ENCODE data around the gene SLC26A8. TPM values are rescaled to one million over a fixed set of nuclear protein-coding genes. Genes with fewer than 3 reads are reported as not detected.
"Not testable (repeated sequence)": the region's sequence is repeated elsewhere in the genome, so short reads cannot be mapped to it uniquely, and the experiment has no call there.

SLC26A8 gene
- total RNA-seq, 1 experiment from 2014 or later: 0.03 TPM

- Histone ChIP-seq H3K36me3 (replicated peaks; ENCODE audit: control insufficient read depth, insufficient read depth, low read length) (no peaks in the 10 kb centered on the region), H3K4me3 (ENCODE audit: insufficient read depth, low read depth, low read length) (no peak overlapping the region), H3K27me3 (ENCODE audit: control insufficient read depth, insufficient read depth, low read length) (peaks cover 2% of the 10 kb centered on the region; the same call in 1 of the 2 replicates)
- no peak for DNase-seq
Observed at GRCh38 chr6:35935469-35935868, 89.0 kb downstream of the SLC26A8 start.

DNA sequence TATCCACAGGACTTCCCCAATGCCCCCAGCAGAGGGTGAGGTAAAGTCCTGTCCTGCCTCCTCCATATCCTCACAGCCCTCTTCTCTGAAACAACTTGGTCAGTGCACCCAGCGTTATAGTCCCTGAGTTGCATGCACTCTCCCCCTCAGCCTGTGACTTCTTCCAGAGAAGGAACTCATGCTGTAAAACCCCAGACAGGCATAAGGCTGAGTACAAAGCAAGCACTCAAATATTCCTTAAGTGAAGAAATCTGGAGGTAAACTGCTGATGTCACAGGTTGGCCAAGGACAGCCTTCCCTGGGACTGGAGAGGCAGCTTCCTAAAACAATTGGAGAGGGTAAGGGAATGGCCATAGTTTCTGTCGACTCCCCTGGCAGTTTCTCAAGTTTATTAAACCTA is 90.6 kb downstream of the SLC26A8 start:
- peak; percentile 25 for DNase-seq
- Histone ChIP-seq H3K27me3 (ENCODE audit: control insufficient read depth, insufficient read depth, low read length) (peaks cover 2% of the 10 kb centered on the region; the same call in 1 of the 2 replicates), H3K4me3 (ENCODE audit: insufficient read depth, low read depth, low read length) (no peak overlapping the region), H3K36me3 (replicated peaks; ENCODE audit: control insufficient read depth, insufficient read depth, low read length) (no peaks in the 10 kb centered on the region)

DNA sequence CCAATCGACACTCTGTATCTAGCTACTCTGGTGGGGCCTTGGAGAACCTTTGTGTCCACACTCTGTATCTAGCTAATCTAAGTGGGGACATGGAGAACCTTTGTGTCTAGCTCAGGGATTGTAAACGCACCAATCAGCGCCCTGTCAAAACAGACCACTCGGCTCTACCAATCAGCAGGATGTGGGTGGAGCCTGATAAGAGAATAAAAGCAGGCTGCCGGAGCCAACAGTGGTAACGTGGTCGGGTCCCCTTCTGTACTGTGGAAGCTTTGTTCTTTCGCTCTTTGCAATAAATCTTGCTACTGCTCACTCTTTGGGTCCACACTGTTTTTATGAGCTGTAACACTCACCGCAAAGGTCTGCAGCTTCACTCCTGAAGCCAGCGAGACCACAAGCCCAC is 92.6 kb downstream of the SLC26A8 start:
- H3K36me3 ChIP-seq (replicated peaks; ENCODE audit: control insufficient read depth, insufficient read depth, low read length); DNase-seq; H3K27me3 ChIP-seq (ENCODE audit: control insufficient read depth, insufficient read depth, low read length); H3K4me3 ChIP-seq (ENCODE audit: insufficient read depth, low read depth, low read length): not testable (repeated sequence)

GRCh38 chr6:35931120-35931561 is 93.3 kb downstream of the SLC26A8 start:
- peak overlapping the region; percentile 40 for H3K4me3 ChIP-seq (ENCODE audit: insufficient read depth, low read depth, low read length)
- H3K27me3 ChIP-seq (ENCODE audit: control insufficient read depth, insufficient read depth, low read length): peaks cover 2% of the 10 kb centered on the region; the same call in 1 of the 2 replicates
- peak; percentile 80 for DNase-seq
- no peaks in the 10 kb centered on the region for H3K36me3 ChIP-seq (replicated peaks; ENCODE audit: control insufficient read depth, insufficient read depth, low read length)

DNA sequence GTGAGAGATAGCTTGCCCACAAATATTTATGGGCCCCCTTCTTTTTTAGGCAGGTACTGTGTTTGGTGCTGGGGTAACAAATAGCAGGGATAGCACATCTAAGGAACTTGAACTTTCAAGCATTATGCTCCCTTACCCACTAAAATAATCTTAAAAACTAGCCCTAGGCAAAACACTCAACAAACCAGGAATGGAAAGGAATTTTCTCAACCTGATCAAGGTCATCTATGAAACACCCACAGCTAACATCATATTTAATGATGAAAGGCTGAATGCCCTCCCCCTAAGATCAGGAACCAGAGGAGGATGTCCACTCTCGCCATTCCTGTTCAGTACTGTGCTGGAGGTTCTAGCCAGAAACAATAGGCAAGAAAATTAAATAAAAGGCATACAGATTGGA is 94.8 kb downstream of the SLC26A8 start:
- no peak overlapping the region for H3K4me3 ChIP-seq (ENCODE audit: insufficient read depth, low read depth, low read length)
- H3K27me3 ChIP-seq (ENCODE audit: control insufficient read depth, insufficient read depth, low read length): peaks cover 2% of the 10 kb centered on the region; the same call in 1 of the 2 replicates
- no peaks in the 10 kb centered on the region for H3K36me3 ChIP-seq (replicated peaks; ENCODE audit: control insufficient read depth, insufficient read depth, low read length)
- no peak for DNase-seq

DNA sequence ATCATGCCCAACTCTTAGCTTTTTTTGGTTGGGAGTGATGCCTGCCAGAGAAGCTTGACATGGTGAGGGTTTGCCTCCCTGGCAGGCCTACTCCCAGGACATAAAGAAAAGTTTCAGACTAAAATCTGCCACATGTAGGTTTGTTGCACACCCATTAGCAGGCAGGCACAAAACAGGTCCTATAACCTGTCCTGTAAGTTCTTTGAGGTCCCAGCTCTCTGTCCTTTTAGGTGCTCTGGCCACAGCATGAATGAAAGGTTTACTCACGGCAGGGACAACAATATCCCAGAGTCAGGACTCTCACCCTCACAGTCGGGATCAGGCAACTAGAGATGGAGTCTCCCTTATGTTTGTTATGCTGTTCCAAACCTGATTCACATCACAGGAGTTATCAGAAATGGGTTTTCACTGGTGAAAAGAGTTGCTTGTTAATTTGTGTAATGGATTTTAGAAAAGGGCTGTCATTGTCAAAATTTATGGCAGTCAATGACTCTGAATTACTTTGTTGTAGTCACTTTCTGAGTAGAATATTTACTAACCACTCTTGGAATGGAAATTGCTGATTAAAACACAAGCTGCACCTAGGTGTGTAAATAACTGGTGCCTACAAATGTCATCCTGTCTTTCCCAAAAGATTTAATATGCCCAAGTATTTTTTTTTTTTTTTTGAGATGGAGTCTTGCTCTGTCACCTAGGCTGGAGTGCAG is 97.8 kb downstream of the SLC26A8 start:
- H3K36me3 ChIP-seq (replicated peaks; ENCODE audit: control insufficient read depth, insufficient read depth, low read length): no peaks in the 10 kb centered on the region
- no peak overlapping the region for H3K4me3 ChIP-seq (ENCODE audit: insufficient read depth, low read depth, low read length)
- no peak for DNase-seq
- peaks cover 2% of the 10 kb centered on the region; the same call in 1 of the 2 replicates for H3K27me3 ChIP-seq (ENCODE audit: control insufficient read depth, insufficient read depth, low read length)

DNA sequence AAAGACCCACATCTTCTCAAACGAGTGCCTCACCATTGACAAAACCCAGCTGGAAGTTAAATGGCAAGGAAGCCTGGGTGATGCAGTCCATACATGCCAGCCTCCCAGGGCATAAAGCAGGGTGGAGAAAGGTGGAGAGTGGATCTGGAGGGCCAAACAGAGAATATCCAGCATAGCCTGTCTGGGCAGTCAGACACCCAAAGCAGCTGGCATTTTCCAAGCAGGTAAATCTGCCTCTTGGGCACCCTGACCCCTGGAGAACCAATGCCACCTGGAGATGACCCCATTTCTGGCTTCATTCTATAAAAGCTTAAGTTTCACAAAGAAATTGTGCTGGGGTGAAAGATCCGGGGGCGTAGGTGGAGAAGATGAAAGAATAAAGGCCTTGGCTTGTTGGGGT is 98.5 kb downstream of the SLC26A8 start:
- H3K4me3 ChIP-seq (ENCODE audit: insufficient read depth, low read depth, low read length): no peak overlapping the region
- no peaks in the 10 kb centered on the region for H3K36me3 ChIP-seq (replicated peaks; ENCODE audit: control insufficient read depth, insufficient read depth, low read length)
- no peak for DNase-seq
- H3K27me3 ChIP-seq (ENCODE audit: control insufficient read depth, insufficient read depth, low read length): peaks cover 2% of the 10 kb centered on the region; the same call in 1 of the 2 replicates

GRCh38 chr6:35924146-35924545 is 100.3 kb downstream of the SLC26A8 start:
- Histone ChIP-seq H3K27me3 (ENCODE audit: control insufficient read depth, insufficient read depth, low read length) (no peaks in the 10 kb centered on the region), H3K4me3 (ENCODE audit: insufficient read depth, low read depth, low read length) (no peak overlapping the region)

GRCh38 chr6:35922139-35922554 is 102.3 kb downstream of the SLC26A8 start:
- no peaks in the 10 kb centered on the region for H3K27me3 ChIP-seq (ENCODE audit: control insufficient read depth, insufficient read depth, low read length)
- no peak for DNase-seq
- H3K36me3 ChIP-seq (replicated peaks; ENCODE audit: control insufficient read depth, insufficient read depth, low read length): peaks cover 2% of the 10 kb centered on the region
- H3K4me3 ChIP-seq (ENCODE audit: insufficient read depth, low read depth, low read length): no peak overlapping the region

More at GRCh38 chr6:35924146-35924545, 100.3 kb downstream of the SLC26A8 start:
- no peaks in the 10 kb centered on the region; the same call in 1 of the 2 replicates for H3K36me3 ChIP-seq (replicated peaks; ENCODE audit: control insufficient read depth, insufficient read depth, low read length)
- no peak for DNase-seq

- H3K4me3 ChIP-seq (ENCODE audit: insufficient read depth, low read depth, low read length): peak within 1 kb of the TSS; percentile 98
- H3K27me3 ChIP-seq (ENCODE audit: control insufficient read depth, insufficient read depth, low read length): no peaks in the 10 kb centered on the region
- peak; percentile 98 for DNase-seq
- H3K36me3 ChIP-seq (replicated peaks; ENCODE audit: control insufficient read depth, insufficient read depth, low read length): peaks cover 2% of the 10 kb centered on the region
Observed at GRCh38 chr6:35920793-35921732, 103.4 kb downstream of the SLC26A8 start, which contains the start of gene SRPK1. Gene SRPK1, minus strand, starts transcription at chr6:35921098. Its CDS starts 42 bp downstream, at chr6:35921056.

- Histone ChIP-seq H3K27me3 (ENCODE audit: control insufficient read depth, insufficient read depth, low read length) (no peaks in the 10 kb centered on the region), H3K4me3 (ENCODE audit: insufficient read depth, low read depth, low read length) (peak overlapping the region; percentile 98), H3K36me3 (replicated peaks; ENCODE audit: control insufficient read depth, insufficient read depth, low read length) (peaks cover 2% of the 10 kb centered on the region)
- peak; percentile 72 for DNase-seq
Observed at GRCh38 chr6:35919827-35920751, 104.4 kb downstream of the SLC26A8 start.

DNA sequence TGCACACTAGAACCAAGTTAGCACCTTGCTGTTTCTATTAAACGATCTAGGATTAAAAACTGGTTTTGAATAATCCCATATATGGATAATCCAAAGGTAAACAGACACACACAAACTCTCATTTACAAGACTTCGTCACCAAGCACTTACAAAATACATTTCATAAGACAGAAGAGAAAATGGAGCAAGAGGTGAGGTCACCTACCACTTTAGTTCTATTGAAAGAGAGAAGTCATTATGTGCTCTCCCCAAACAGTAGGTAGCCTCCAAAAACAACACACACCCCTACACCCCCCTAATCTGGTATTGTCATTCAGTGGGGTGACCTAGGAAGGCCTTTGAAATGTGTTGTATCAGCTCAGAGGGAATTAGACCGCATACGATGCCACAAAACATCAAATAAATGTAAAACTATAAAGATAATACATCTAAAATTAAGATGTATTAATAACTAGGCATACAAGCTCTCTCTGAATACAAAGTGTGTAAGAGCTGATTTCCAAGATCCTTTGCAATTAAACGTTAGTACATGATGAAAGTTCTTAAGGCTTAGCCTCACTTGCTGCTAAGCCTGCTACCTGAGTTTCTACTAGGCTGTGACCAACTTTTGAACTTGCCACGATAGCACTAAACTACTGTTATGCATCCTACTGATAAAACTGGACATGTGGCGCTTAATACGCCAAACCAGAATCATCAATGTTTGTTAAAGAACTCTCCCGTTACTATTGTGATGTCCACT is 105.2 kb downstream of the SLC26A8 start:
- Histone ChIP-seq H3K27me3 (ENCODE audit: control insufficient read depth, insufficient read depth, low read length) (no peaks in the 10 kb centered on the region), H3K36me3 (replicated peaks; ENCODE audit: control insufficient read depth, insufficient read depth, low read length) (peaks cover 3% of the 10 kb centered on the region), H3K4me3 (ENCODE audit: insufficient read depth, low read depth, low read length) (peak overlapping the region; percentile 98)
- peak; percentile 60 for DNase-seq

DNA sequence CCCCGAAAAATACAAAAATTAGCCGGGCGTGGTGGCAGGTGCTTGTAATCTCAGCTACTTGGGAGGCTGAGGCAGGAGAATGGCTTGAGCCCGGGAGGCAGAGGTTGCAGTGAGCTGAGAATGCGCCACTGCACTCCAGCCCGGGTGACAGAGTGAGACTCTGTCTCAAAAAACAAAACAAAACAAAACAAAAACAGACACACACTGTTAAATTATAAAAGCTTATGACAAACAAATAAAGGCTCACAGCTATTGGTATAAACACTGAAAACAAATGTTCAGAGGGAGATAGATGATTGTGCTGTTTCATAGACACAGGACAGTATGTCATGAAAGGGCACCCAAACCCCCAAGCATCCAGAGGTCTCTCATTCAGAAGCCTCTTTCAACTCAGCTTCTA is 107.5 kb downstream of the SLC26A8 start:
- H3K4me3 ChIP-seq (ENCODE audit: insufficient read depth, low read depth, low read length); H3K27me3 ChIP-seq (ENCODE audit: control insufficient read depth, insufficient read depth, low read length); H3K36me3 ChIP-seq (replicated peaks; ENCODE audit: control insufficient read depth, insufficient read depth, low read length); DNase-seq: not testable (repeated sequence)

Measured in H7 (cell line).